Gastrocnemius medialis (tissue), 4 donors: ENCODE measurements around the gene NDST3. TPM values are rescaled to one million over a fixed set of nuclear protein-coding genes. Genes with fewer than 3 reads are reported as not detected.
A peak's percentile ranks its signal among the peaks of the same experiment; 100 is the strongest.

Experiments
- ATAC-seq, 2 donors: fragments of 150-250 bp; one replicate each; pipeline ENCODE4 v1.9.1; 2016
- DNase-seq, 2 donors: peaks; one replicate each; pipeline ENCODE4 v3.0.0-alpha.2; 2019
- H3K27ac ChIP-seq, 4 donors: fragments of 200-600 bp; sonication (generic); 1 replicate in 1 of 4; 2 replicates in 3 of 4; pipeline ENCODE4 v1.5.1; 2016 to 2018; ENCODE audit warnings: mild to moderate bottlenecking in 2 of 4, moderate library complexity in 1 of 4
- H3K27me3 ChIP-seq, 3 donors: fragments of 200-600 bp; sonication (generic) in 2 of 3; 1 replicate in 1 of 3; 2 replicates in 2 of 3; pipeline versions ENCODE4 v1.5.1 to v1.6.0; 2016 to 2019; ENCODE audit warnings: mild to moderate bottlenecking in 1 of 3, moderate library complexity in 1 of 3
- H3K36me3 ChIP-seq, 2 donors: fragments of 200-600 bp; sonication (generic) in 1 of 2; one replicate each; pipeline ENCODE4 v1.5.1; 2017 to 2018
- H3K4me1 ChIP-seq, 2 donors: fragments of 200-600 bp; sonication (generic) in 1 of 2; one replicate each; pipeline ENCODE4 v1.5.1; 2016 to 2017; ENCODE audit warnings: mild to moderate bottlenecking in 2 of 2
- H3K4me3 ChIP-seq, 4 donors: fragments of 200-600 bp; sonication (generic) in 3 of 4; 1 replicate in 1 of 4; 2 replicates in 3 of 4; pipeline ENCODE4 v1.5.1; 2016 to 2019; ENCODE audit warnings: mild to moderate bottlenecking in 2 of 4
- H3K9me3 ChIP-seq, 3 donors: fragments of 200-600 bp; sonication (generic) in 2 of 3; 1 replicate in 1 of 3; 2 replicates in 2 of 3; pipeline ENCODE4 v1.5.1; 2016 to 2019
- POLR2A ChIP-seq, 2 donors: fragments of 450-650 bp; IDR thresholded peaks; one replicate each; pipeline ENCODE4 v1.6.1; 2017; ENCODE audit warnings: antibody characterized with exemption in 2 of 2, mild to moderate bottlenecking in 2 of 2, moderate library complexity in 2 of 2
- in situ Hi-C, 4 donors: fragments of 200-750 bp; cut with MboI; loops; one replicate each; pipeline versions ENCODE4 v1.15.0 to v1.8.0; 2017; ENCODE audit warnings: low sequenced_read_pairs in 4 of 4
- intact Hi-C: fragments of 100-400 bp; cut with DNase I; formaldehyde crosslinking; loops from one replicate; pipeline ENCODE4 v1.15.1; 2023; ENCODE audit warnings: low total_unique reads
- total RNA-seq, 4 donors: library from RNA; depleted of rRNA; stranded (reverse); fragments of >200 nt; gene quantifications; one replicate each; pipeline versions ENCODE4 v1.1.0 to v1.2.3, GENCODE V29; 2016
- TF ChIP-seq, protein P1 (sequence below), 5 experiments: fragments of 450-650 bp in 3 of 5; fragments of 200-600 bp in 2 of 5; sonication (generic) in 2 of 5; IDR thresholded peaks in 4 of 5; conservative IDR thresholded peaks in 1 of 5; 1 replicate in 4 of 5; 2 replicates in 1 of 5; pipeline ENCODE4 v1.5.1; 2016 to 2019; ENCODE audit warnings: antibody characterized with exemption in 5 of 5, mild to moderate bottlenecking in 3 of 5, moderate library complexity in 3 of 5

Gene NDST3
- total RNA-seq, 4 donors from 2014 or later = 0.13 TPM; not detected in 3

DNA sequence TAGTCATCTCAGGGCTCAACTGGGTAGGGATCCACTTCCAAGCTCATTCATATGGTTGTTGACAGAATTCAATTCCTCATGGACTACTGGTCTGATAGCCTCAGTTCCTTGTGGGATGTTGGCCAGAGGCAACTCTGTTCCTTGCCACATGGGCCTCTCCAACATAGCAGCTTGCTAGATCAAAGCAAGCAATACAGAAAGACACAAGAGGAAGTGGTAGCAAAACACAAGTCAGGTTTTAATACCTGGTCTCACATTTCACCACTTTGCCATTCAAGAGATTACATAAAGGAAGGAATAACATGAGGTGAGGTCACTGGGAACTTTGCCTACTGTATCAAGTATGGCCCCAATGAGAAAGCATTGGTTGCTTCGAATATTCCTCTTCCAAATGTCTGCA is 239.4 kb downstream of the NDST3 start:
- Histone ChIP-seq H3K36me3 (no peaks in the 10 kb centered on the region), H3K27ac (no peak overlapping the region), H3K27me3 (no peaks in the 10 kb centered on the region), H3K4me1 (no peaks in the 10 kb centered on the region), H3K9me3 (no peaks in the 10 kb centered on the region), H3K4me3 (no peak overlapping the region)
- DNase-seq = no peak
- in situ Hi-C loops = no loop called here
- intact Hi-C loops = loop anchor here (10.0 kb wide), 2 partner anchors 311 to 411 kb away; partner anchors contain the start of gene METTL14
- TF ChIP-seq, protein P1, sequence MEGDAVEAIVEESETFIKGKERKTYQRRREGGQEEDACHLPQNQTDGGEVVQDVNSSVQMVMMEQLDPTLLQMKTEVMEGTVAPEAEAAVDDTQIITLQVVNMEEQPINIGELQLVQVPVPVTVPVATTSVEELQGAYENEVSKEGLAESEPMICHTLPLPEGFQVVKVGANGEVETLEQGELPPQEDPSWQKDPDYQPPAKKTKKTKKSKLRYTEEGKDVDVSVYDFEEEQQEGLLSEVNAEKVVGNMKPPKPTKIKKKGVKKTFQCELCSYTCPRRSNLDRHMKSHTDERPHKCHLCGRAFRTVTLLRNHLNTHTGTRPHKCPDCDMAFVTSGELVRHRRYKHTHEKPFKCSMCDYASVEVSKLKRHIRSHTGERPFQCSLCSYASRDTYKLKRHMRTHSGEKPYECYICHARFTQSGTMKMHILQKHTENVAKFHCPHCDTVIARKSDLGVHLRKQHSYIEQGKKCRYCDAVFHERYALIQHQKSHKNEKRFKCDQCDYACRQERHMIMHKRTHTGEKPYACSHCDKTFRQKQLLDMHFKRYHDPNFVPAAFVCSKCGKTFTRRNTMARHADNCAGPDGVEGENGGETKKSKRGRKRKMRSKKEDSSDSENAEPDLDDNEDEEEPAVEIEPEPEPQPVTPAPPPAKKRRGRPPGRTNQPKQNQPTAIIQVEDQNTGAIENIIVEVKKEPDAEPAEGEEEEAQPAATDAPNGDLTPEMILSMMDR (IDR thresholded peaks at IDR 0.05 in 4 of 5, conservative IDR thresholded peaks at IDR 0.05 in 1 of 5) = no peak
- no peak for TF ChIP-seq POLR2A (IDR thresholded peaks at IDR 0.05)
- no peak for ATAC-seq

DNA sequence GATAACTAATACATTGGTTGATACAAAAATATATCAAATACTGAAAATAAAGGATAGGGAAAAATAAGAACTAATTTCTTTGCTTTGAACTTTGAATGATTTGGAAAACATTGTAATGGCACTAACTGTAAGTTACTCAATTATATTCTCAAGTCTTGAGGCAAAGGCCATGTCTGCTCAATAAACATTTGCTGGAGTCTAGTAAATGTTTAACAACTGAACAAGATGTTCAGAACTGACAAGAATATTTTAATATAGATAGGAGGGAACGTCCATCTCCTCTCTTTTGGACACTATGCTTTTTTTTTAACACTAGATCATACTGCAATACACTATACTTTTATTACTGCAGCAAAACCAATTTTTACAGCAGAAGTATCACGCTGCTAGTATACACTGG is 242.3 kb downstream of the NDST3 start:
- DNase-seq (no peak), ATAC-seq (no peak)
- in situ Hi-C loops (loop anchor here in 2 of 4 donors (25.0 kb wide), 1 partner anchor 411 kb away; the partner anchor contains the start of gene METTL14 (in 2 of the 2)), intact Hi-C loops (loop anchor here (10.0 kb wide), 2 partner anchors 308 to 408 kb away; partner anchors contain the start of gene METTL14)
- no peak for TF ChIP-seq POLR2A (IDR thresholded peaks at IDR 0.05)
- TF ChIP-seq, protein P1 (IDR thresholded peaks at IDR 0.05 in 4 of 5, conservative IDR thresholded peaks at IDR 0.05 in 1 of 5) = no peak
- no peaks in the 10 kb centered on the region for H3K9me3 ChIP-seq
- no peaks in the 10 kb centered on the region for H3K27me3 ChIP-seq
- H3K36me3 ChIP-seq = peaks cover 0 to 9% of the 10 kb centered on the region in 2 donors
- H3K27ac ChIP-seq = no peak overlapping the region
- no peak overlapping the region for H3K4me3 ChIP-seq
- peaks cover 19 to 20% of the 10 kb centered on the region in 2 donors for H3K4me1 ChIP-seq

DNA sequence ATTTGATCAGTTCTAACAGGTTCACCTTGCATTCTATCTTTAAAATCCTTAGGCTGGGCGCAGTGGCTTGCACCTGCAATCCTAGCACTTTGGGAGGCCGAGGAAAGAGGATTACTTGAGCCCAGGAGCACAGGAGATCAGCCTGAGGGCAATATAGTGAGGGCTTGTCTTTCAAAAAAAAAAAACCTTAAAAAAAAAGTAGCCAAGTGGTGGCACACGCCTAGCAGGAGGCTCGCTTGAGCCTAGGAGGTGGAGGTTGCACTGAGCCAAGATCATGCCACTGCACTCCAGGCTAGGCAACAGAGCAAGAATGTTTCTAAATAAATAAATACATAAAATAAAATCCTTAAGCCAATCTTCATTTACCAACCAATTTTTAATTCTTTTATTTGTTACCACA is 243.0 kb downstream of the NDST3 start:
- Histone ChIP-seq H3K4me3 (no peak overlapping the region), H3K4me1 (peaks cover 21 to 23% of the 10 kb centered on the region in 2 donors), H3K36me3 (peaks cover 0 to 9% of the 10 kb centered on the region in 2 donors), H3K27me3 (no peaks in the 10 kb centered on the region), H3K9me3 (no peaks in the 10 kb centered on the region), H3K27ac (no peak overlapping the region)
- in situ Hi-C loops = loop anchor here in 2 of 4 donors (25.0 kb wide), 1 partner anchor 410 kb away; the partner anchor contains the start of gene METTL14 (in 2 of the 2)
- TF ChIP-seq, protein P1 (IDR thresholded peaks at IDR 0.05 in 4 of 5, conservative IDR thresholded peaks at IDR 0.05 in 1 of 5) = no peak
- TF ChIP-seq POLR2A (IDR thresholded peaks at IDR 0.05) = no peak
- intact Hi-C loops = loop anchor here (10.0 kb wide), 2 partner anchors 308 to 408 kb away; partner anchors contain the start of gene METTL14
- DNase-seq (no peak), ATAC-seq (no peak)

DNA sequence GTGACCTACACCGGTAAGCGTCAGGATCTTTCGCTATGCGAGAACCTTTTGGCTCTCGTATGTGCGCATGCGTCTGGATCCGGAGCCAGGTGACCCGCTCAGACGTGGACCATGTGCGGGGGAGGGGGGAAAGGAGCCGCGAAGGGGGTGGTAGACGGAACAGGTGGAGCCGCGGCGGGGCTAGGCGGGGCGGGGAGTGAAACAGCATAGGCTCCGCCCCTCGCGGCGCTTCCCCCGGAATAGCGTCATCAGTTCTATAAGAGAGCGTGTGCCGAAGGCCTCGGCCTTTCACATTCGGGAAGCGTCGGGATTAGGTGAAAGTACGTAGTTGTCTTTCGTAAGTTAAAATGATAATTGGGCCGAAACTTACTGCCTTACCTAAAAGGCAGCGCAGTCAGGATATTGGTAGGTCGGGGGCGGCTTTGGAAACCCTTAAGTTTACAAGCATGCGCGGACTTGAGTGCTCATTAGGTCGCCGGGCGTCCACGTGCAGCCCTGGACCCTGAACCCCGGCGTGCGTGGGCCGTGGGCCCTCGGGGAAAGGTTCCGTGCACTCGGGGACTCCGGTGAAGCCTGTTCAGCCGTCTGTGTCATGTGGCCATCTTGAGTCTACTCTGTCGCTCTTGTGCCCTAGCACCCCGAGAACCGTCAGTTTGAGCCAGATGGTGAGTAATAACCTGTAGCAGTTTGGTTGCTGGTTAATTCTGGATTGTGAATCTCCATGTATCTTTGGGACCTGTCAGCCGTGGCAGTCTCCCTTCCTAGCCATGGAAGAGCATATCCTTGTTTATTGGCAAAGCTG is 244.4 kb downstream of the NDST3 start:
- DNase-seq (peak; percentile 96 to 97), ATAC-seq (peak; percentile 94 to 95)
- in situ Hi-C loops = loop anchor here in 2 of 4 donors (25.0 kb wide), 1 partner anchor 409 kb away; the partner anchor contains the start of gene METTL14 (in 2 of the 2)
- peaks cover 0 to 9% of the 10 kb centered on the region in 2 donors for H3K36me3 ChIP-seq
- peaks cover 23 to 26% of the 10 kb centered on the region in 2 donors for H3K4me1 ChIP-seq
- H3K4me3 ChIP-seq = peak overlapping the region; percentile 68 to 99 (median 88)
- peak overlapping the region; percentile 91 to 99 (median 98) for H3K27ac ChIP-seq
- no peaks in the 10 kb centered on the region for H3K27me3 ChIP-seq
- TF ChIP-seq POLR2A (IDR thresholded peaks at IDR 0.05) = peak; percentile 89 to 95
- TF ChIP-seq, protein P1 (IDR thresholded peaks at IDR 0.05 in 4 of 5, conservative IDR thresholded peaks at IDR 0.05 in 1 of 5) = no peak
- no peaks in the 10 kb centered on the region for H3K9me3 ChIP-seq
- intact Hi-C loops = loop anchor here (10.0 kb wide), 2 partner anchors 306 to 406 kb away; partner anchors contain the start of gene METTL14
